Epidermal melanocyte (primary cell): ENCODE measurements around the gene ART4.

Source experiments
- DNase-seq: peaks from one replicate; pipeline ENCODE4 v3.0.0; 2011; ENCODE audit warnings: low spot score; ENCODE audit not compliant: insufficient read length

ART4 gene

DNA sequence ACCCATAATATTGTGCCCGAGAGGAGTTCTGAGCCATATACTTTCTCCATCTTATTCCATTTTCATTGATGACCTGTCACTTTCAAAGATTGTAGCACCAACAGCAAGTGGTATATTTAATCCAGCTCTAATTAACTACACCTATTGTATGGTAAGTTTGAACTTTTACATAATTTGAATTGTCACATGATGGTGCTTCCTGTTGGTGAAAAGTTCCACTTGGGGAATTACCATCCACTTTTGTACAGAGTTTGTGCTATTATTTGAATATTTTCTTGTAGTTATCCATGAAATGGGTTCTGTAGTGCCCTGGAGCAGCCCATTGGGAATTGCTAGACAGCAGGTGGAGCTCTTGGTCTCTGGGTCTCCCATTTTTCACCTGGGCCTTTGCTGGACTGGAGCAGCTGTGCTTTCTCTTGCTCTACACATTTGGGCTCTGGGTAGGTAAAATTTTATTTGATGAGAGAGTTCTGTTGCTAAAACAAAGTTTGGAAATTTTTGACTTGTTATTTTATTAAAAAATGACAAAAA lies 32.3 kb downstream of the ART4 start:
- no peak for DNase-seq

DNA sequence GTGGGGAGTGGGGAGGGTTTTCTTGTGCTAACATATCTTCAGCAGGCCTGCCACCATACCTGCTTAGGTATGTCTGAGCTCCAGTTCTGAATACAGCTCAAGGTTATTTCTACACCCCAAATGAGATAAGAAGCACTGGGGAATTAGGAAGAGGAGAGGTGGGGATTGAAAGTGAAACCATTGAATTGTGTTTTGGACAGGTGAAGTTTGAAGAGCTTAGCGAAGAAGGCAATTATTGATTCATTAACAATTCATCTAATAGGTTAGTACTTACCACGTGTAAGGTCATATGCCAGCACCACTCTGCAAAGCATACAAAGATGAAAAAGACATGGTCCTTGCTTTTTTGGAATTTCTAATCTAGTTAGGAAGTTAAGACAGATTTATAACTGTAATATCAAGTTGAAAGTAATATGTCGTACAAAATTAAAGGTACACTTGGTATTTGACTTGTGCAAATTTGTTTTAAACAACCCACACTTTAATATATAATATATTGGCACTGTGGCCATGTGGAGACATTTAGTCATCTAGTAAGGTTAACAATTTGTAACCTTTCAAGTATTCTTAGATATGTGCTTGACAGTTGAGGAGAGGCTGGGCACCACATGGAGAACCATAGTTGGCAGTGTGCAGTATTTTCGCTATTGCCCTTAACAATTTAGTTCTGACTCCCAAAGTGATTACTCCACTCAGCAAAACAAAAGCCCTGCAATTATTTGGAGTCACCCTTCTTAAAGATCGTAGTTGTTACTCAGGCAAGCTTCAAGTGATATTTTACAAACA lies 33.0 kb downstream of the ART4 start:
- DNase-seq: no peak

DNA sequence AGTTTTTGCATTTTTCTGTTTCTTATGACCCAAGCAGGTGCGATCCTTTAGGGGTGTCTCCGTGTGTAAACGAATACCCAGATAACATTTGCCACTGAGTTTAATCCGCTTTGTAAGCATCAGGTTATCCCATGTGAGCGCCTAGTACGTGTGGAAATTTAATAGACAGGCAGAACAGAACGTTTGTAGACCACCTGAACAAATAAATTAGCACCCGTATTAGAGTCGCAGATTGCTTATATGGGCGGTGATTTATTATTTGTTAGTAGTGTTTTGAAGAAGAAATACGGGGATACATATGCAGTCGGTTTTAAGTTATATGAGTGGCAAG lies 39.5 kb downstream of the ART4 start:
- no peak for DNase-seq

DNA sequence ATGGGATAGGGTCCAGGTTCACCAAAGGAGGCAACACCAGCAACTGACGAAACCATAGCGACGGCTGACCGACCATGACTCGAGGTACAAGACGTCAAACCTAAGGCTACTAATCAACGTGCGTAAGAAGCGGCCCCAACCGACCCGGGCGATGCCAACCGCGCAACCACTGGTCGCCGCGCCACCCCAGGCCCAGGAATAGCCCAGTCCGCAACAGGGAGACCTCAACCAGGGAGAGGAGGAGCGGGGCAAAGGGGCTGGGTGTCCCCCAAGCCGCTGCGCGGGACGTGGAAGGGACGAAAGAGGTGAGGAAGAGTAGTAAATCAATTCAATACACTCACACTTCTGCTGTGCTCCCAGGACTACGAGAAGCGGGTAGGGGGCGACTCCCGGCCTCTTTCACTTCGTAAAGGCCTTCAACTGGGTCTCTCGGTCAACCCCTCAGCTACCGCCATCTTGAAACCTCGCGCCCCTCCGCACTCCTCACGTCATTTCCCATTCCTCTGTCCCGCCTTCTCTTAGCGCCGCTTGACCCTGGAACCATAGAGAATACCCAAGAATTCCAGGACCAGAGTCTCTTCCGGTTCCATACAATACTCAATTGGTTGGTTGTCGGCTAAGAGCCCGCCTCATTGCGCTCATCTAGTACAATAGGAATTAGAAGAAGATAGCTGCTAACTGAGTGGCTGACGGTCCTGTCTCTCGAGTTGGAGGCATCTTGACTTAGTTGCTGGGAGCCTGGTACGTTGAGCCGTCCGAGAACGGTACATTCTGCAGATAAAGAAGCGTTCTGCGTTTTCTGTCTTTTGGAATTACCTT lies 40.1 kb downstream of the ART4 start, which contains the start of the genes C12orf60 and WBP11:
C12orf60 (plus strand) TSS at position 660 of the 819 bp plus-strand sequence. CDS start 19,266 bp downstream, outside the sequence.
WBP11 (minus strand) TSS at position 468 of the 819 bp plus-strand sequence. CDS start 2,095 bp downstream, outside the sequence.
- peak; percentile 97 for DNase-seq

DNA sequence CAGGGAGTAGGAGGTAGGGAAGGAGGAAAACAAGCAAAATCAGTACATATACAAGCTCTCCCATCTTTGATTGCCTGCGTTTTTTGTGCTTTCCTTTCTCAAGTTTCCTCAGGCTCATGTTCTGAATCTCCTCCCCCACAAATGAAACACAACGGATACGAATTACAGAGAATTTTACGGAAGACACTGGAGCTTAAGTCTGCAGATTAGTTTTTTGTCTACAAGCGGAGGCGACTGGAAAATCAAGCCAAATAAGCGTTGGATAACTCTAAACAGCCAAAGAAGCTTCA lies 40.7 kb downstream of the ART4 start:
- DNase-seq: no peak

DNA sequence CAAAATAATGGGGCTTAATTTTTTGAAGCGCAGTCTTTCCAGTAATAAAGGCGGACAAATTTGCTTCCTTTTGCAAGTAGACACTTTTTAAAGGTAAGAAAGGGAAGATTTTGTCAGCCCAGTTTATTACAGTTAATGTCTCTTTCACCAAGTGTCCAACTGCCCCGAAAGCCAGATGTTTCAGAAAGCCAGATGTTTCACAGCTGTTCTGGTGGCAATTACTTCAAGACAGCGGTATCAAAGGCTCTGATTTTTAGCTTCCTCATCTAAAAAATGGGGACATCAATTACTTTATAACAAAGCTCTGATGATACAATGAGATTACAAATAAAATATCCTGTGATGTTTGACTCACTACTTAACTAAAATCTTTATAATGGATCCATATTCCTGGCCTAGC lies 41.1 kb downstream of the ART4 start:
- no peak for DNase-seq

DNA sequence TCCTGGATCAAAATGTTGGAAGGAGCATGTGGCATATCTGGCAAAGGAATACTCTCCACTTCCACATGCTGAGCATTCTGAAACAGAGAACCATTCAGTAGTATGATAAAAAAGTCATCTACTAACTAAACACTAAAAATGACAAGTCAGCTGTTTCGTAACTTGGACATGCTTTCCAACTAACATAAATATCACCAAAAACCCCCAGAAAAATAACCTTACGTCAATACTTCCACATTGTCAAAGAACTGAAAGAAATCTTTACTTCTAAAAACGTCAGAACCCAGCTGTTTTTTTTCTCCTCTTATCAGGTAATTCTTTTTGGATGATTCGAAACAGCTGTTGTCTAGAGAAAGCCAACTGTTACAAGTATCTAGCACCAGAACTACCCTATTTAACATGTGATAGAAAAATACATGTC lies 48.3 kb downstream of the ART4 start:
- no peak for DNase-seq

DNA sequence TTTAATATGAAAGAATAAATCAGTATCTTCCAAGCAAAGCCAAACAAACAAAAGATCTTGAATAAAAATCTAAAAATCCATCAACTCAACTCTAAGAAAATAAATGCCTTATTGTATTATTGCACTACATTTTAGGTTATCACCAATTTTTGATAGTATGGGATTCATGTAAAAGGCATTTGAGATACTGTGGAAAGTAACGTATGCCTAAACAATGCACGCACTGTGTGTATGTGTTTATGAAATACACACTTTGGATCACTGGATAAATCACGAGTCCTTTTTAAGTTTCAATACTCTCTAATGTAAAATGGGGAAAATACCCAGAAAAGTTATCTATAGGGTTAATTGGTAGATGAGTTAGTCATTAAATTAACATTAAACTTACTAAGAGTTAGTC lies 57.8 kb downstream of the ART4 start:
- no peak for DNase-seq

DNA sequence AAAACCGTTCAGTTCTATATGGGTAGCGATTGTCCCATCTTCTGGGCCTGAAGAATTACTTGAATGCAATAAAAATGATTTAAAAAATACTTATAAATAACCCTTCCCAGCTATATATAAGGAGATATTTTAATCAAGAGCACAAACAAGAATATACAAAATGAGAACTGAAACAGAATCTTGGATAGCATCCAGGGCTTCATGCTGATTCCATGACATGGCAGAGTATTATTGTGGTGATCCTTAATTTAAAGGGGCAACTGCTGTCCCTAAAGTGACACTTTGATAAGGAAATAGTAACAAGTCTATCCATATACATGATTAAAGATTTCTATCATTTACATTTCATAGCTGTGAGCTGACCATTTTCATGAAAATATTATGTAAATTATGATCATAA lies 58.9 kb downstream of the ART4 start:
- DNase-seq: no peak

DNA sequence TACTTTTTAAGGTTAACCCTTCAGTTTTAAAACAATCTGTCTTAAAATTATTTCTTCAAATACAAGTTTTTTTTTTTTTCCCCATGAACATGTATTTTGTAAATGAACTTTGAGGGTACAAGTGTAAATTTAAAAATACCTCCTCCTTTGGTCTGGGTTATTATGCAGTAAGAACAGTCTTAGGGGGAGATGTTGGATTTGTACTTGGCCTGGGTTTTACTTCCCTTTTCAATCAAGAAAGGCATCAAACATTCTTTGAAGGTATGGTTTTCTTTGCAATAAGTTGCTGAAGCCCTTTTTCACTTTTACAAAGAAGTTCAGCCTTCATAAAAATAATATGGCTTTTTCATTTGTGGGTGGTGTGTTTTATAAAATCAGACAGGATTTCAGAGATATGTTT lies 60.6 kb downstream of the ART4 start:
- DNase-seq: no peak

DNA sequence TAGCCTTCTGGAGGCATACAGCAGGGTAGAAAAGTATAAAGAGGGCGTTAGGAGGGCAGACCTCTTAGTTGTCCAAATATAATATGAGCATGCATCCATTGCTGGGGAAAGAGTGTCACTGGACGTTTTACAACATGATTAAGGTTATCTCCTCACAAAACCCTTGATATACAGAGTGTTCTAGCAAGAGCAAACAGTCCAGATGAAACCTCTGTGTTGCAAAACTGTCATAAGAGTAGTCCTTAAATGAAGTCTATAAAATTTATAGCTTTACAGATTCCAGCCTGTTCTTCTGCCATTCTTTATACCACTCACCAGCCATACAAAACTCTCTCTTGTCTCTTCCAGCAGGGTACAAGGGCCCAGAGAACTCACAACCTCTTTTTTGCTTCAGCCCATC lies 61.8 kb downstream of the ART4 start:
- no peak for DNase-seq

DNA sequence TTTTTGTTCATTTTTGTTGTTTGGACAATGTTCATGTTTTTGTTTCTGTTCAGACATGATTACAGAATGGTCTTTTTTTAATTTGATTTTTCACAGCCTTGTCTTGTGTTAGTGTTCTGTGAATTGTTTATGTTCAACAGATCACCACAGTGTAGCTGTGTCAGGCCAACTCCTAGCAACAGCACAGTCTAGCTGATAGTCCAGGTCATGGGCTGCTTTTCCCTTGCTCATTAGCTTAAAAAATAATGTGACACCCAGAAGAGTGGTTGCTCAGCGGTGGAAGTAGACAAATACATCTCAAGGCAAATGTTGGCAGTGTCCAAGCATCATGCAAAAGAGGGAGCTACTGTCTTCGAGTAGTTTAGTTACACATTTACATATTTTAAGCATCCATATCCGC lies 62.5 kb downstream of the ART4 start:
- no peak for DNase-seq

DNA sequence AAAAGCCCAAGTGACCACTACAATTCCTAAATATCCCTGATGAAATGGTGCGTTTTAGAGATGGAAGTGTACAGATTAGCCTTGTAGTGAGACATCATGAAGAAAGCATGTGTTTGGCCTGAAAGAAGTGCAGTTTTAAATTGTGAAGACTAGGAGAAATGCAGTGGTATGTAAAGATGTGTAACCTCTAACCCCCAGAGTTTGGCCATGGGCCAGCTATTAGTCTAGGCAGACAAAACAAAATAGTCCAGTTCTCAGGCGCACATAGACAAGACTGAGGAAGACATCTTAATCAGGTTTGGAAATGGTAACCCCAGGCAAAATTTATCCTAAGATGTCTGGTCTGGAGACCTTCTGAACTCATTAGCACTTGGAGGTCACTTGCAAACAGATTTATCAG lies 63.5 kb downstream of the ART4 start:
- no peak for DNase-seq

DNA sequence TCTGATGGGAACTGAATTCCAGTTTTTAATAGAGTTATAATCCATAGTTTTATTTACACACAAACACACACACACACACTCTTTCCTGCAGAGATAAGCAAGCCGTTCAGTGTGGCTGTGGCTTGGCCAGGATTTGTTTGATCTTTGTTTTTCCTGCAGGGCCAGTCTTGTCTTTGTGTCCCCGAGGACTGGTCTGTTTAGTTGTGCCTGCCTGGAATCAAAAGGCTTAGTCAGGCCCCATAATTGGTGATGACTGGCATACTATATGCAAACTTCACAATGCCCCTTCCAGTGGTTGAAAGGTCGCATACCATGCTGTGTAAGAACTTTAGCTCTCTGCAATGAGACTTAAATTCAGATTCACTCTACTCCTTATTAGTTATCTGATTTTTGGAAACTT lies 66.1 kb downstream of the ART4 start:
- no peak for DNase-seq

DNA sequence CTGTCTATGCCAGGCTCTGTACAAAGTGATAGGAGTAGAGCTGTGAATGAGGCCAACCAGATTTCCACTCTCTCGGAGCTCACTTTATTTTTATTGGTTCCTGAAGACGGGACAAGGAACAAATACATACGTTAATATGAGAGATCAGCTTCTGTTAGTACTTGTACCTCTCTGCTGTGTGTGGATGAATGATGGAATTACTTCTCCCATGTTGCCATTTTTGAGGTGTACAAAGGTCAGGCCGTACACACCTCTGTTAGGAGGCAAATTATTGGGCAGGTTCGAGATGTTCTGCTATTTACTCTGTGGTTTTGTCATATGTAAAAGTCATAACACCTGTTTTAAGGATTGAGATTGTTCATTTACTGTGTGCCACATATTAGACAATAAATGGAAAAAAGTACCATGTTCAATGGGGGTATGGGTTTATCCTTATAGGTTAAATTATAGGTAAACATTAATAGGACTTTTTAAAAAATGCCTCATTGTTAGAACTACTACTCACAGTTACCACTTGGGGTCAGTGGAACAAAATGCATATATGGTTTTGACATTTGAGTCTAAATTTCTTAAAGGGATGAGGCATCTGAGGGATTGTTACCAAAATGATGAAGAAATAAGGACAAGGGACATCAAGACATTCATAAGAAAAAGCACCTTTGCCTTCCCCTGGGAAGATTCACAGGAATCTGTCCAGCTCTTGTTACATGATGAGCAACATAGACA lies 66.9 kb downstream of the ART4 start:
- DNase-seq: no peak

DNA sequence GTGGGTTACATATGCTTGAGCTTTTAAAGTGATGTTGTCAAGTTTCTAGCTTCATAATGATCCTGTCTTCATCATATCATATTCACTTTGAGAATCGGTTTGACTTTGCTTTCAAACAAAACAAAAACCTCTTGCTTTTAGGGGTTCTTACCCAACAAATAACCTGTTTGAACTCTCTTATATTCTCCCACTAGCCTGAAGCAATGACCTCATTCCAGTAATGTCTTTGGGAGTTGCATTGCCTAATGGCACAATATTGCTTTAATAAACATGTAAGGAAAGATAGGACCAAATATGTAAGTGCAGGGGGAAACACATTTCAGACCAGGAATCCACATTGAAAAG lies 67.7 kb downstream of the ART4 start:
- DNase-seq: no peak
